Measurements from ENCODE around the gene KRT24. TPM values are rescaled to one million over a fixed set of nuclear protein-coding genes. Genes with fewer than 3 reads are reported as not detected.

Gene KRT24
- total RNA-seq, 1 donor from 2014 or later: 0.52 TPM

DNA sequence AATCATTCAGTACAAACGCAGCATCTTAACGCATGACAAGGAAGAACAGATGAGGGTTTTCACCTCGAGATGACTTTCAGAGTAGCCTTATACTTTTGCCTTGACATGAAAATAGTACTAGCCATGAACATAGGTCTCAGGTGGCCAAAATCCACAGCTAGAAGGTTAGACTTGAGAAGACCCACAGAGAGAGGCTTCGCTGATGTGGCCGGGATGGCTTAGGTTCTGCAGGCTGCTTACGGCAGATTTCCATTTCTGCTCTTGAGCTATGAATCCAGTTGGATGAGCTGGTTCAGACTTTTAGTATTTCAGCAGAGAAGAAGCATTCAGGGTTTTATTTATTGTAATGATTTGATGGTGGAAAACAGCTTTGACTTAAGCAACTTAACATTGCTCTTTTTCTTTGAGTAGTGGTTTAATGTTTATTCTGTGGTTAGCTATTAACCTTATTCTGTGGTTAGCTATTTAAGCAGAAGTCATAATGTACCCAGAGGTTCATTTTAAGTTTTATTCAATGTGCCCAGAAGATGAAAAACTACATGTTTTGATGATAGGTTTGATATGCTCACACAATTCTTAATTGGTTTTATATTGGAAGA lies 7.6 kb downstream of the KRT24 start:
- no peak for DNase-seq (ENCODE audit: low spot score)

DNA sequence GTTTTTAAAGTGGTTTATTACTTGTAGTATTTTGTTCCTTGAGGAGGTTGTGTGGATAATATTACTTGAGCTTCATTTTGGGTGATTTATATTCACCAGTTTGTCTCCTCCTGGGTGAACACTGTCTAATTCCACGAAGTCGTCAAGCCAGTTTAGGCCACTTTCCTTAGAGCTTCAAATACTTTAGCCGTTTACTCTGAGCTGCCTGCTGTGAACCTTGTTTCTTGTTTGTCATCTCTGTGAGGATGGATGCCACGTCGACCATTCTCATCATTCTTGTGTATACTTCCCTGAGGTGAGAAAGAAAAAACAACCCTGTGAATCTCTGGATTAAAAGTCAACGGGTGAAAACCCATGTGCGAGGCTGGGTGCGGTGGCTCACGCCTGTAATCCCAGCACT lies 9.0 kb downstream of the KRT24 start:
- DNase-seq (ENCODE audit: low spot score): no peak

DNA sequence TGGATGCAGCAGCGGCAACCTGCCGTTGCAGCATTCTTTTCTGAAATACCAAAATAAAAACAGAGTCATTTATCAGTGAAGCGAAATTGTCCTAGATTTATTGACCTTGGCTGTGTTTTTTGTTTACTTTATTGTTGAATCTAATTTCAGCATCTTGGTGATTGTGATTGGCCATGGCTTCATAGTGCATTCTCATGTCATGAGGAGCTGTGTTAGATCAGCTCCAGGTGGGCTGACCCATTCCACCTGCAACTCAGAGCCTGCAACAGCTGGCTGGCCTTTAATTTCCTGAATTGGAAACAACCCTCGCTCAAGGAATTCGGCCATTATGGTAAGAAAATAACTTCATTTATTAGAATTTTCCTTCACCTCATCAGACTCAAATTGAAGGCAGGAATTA lies 16.4 kb downstream of the KRT24 start:
- DNase-seq (ENCODE audit: low spot score): no peak

DNA sequence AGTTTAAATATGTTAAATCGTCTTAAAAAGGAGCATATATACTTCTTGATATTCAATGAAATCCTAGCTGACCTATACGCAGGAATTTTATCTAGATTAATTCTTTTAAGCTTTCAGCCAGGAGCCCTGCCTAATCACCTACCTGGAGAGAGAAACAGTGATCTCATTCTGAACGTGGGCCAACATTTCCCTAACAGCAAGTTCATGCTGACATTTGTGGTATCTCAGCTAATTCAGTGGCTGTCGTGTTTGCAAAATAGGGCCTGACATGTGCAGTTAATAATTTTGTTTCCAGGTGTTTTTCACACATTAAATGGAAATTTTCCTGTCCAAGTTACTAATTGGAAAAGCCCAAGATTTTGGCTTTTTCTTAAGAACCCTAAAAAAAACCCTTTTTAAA lies 17.4 kb downstream of the KRT24 start:
- no peak for DNase-seq (ENCODE audit: low spot score)

DNA sequence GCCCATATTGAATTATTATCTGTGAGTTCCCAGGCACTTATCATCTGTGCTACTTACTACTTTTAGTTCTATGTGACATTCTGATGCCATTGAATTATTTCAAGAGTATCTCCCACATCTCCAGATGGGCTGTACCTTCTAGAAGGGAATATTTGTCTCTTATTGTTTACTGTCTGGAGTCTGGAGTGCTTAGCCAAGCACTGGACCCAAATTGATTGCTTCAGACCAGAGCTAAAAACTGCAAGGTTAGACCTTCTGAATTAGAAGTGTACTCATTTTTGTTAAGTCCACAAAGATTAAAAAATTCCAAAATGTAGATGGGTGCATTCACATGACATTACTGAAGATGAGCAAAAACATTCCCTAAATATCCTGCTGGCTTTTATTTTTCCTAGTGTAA lies 22.6 kb downstream of the KRT24 start:
- DNase-seq (ENCODE audit: low spot score): no peak

DNA sequence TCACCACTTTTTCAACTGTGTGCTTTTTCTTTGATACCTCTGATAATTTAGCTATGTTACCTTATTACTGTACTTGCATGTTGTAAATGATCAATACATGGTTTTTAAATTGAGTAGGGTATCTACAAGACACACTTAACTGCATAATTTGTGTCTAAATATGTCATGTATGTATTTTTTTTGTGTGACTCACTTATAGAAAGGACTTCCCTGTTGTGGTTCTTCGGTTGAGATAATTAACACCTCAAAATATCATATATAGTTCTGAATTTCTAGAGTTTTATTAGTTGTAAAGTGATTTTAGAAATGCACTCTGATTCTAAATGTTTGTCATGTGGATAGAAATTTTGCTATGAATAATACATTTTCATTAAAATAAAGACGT lies 24.0 kb downstream of the KRT24 start:
- DNase-seq (ENCODE audit: low spot score): no peak

DNA sequence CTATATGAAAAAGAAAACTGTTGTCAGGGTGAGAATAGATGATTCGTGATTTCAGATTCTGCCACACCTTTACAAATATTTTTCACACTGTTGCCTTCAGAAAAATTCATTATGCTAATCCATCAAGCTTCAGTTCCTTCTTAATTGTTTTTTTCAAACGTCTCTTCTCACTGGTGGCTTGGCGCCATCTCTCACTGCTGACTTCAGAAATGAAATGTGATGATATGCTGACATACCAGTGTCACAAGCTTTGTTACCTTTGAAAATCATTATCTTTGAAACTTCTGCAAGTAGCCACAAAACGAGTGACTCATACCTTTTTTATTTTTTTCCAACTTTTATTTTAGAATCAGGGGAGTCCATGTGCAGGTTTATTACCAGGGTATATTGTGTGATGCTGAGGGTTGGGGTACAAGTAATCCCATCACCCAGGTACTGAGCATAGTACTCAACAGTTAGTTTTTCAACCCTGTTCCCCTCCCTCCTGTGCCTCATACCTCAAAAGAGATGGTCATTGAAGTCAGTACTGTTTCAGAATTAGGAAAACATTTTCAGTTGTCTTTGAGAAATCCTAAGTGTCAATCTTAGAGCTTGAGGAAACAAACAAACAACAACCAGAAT lies 24.5 kb downstream of the KRT24 start:
- no peak for DNase-seq (ENCODE audit: low spot score)

DNA sequence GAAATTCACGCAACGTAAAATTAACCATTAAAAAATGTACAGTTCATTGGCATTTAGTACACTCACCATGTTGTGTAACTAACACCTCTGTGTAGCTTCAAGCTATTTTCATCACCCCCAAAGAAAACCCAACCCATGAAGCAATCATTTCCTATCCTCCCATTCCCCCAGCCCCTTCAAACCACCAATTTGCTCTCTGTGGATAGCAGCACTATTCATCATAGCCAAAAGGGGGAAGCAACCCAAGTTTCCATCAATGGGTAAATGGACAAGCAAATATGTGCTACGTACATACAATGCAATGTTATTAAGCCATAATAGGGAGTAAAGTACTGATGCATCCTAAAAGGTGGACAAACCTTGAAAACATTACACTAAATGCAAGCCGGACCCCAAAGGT lies 27.6 kb downstream of the KRT24 start:
- DNase-seq (ENCODE audit: low spot score): no peak

DNA sequence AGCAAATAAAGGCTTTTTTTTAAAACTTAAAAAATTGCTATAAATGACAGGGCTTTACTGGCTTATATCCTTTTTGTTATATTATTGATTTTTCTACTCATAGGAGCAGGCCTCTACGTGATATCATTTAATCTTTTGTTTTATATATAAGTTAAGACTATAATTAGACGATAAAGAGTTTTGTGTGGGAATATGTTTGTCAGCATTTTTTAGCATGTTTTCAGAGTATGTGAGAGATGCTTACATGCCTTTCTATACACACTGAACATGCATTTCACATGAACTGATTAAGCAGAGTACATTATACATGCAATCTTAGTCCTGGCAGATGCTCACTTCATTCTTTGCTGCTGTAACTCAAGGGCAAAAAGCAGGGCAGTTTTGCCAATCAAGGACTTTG lies 30.9 kb downstream of the KRT24 start:
- DNase-seq (ENCODE audit: low spot score): no peak

DNA sequence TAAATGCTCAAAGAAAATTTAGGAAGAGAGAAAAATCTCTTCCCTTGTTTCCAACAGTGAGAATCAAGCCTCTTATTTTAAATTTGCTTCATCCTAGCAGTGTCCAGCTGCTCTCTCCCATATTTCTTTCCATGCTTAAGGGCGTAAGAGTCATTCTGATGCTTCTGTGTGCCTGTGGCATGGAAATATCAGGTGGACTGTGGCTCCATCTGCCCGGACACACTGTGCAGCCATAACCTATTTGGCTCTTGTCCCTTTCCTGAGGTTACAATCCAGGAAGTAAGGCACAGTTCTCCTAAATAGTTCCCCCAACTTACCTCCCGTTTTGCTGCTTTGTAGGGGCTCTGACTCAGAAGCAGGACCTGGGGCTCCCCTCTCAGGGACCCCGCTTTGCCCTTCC lies 32.3 kb downstream of the KRT24 start:
- no peak for DNase-seq (ENCODE audit: low spot score)

DNA sequence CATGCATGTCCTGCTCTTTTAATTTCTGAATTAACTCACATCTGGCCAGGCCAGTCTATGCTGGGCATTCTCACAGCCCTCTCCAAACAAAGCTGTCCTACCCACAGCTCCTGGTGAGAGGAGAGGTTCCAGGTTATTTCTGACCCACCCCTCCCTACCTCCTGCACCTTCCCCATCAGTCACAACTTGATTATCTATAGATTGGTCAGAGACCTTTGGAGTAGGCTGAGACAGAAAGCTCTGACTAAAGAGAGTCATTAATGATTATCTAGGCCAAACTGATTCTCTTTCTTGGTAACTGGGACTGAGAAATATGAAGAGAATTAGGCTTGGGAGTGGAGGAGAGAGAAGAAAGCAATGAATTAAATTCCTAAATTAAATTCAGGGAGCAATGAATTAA lies 37.2 kb downstream of the KRT24 start:
- no peak for DNase-seq (ENCODE audit: low spot score)

DNA sequence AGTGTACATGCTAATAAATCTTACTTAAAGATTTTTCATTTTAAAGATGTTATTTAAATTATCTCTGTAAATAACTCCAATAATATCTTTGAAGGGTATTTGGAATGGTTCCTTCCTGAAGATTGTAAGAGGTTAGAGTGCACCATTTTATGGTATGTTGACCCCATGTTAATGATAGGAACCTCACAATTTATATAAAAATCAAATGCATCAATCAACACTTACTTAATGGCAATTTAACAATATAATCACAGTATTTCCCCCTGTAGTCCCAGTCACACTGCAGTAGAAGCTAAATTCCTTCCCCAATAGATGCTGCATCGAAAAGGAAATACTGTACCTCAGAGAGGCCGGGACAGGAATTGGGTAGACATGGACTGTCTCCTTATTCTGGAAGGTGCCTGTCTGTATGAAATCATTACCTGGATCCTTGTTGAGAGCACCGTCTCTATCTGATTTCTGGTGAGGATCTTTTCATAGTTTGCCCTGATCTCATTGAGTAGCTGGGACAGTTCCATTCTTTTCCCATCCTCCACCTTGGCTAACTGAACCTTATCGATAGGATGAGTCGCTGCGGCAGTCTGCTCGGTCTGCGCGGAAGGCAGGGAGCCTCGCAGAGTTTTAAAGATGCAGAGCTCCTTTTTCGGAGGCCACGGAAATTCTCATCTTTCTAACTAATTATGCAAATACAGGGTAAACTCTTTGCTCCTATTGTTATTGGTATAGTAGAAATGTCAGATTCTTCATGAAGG lies 38.8 kb downstream of the KRT24 start, which contains the start of gene KRT222:
Gene KRT222 (minus strand): TSS at position 596 of the 752 bp plus-strand sequence. CDS start 78 bp downstream, at position 518.
- no peak for DNase-seq (ENCODE audit: low spot score)

DNA sequence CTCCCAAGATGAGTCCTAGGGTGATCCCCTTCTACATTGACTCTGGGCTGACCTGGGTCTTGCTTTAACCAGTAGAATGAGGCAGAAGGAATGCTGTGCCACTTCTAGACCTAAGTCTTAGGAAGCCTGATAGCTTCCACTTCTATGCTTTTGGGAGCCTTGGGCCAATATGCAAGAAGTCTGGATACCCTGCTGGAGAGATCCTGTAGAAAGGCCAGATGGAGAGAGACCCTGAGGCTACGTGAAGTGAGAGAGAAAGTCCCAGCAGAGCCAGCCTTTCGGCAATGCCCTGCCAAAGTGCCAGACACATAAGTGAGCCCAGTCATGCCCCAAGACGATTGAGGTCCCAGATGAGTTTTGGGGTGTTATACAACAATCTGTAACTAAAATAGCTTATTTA lies 40.3 kb downstream of the KRT24 start:
- DNase-seq (ENCODE audit: low spot score): no peak

DNA sequence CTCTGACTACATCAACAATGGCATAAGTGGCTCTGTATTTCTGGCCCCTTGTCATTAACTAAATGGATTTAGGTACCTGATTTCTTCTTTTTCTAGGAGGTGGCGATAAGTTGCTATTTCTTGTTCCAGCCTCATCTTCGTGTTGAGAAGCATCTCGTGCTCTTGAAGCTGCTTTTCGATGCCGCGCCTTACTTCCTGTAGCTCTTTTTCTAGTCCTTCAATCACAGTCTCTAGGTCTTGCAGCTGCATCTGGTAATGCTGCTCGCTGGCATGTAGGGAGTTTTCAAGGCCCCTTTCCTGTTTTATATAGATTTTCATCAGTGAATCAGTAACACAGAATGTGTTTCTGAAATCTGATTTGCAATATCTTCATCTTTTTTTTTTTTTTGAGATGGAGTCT lies 43.6 kb downstream of the KRT24 start:
- no peak for DNase-seq (ENCODE audit: low spot score)

DNA sequence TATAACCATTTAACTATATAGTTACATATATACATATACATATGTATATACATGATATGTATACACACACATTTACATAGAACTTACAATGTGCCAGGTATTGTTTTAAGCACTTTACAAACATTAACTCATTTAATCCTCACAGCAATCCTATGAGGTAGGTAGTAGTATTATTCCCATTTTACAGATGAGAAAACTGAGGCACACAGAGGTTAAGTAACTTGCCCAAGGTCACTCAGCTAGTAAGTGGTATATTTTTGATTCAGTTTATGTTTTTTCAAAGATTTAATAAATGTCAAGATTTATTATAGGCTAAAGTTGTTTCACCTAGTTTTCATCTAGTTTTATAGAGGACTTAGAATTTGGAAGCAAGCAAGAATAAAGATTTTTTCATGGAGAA lies 45.2 kb downstream of the KRT24 start:
- no peak for DNase-seq (ENCODE audit: low spot score)

DNA sequence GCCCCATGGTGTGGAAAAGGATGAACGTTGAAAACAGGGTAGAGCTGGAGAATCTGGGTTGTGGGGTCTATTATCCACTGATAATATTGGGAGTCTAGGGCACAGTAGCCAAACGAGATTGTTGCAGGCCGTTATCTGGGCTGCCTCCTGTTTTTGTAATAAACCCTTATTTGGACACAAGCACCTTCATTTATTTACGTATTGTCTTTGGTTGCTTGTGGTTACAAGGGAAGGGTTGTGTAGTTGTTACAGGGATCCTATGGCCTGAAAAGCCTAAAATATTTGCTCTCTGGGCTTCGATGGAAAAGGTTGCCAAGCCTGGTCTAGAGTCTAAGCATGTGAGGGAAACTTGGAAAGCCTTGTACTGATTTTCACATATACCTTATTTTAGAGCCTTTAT lies 51.6 kb downstream of the KRT24 start:
- DNase-seq (ENCODE audit: low spot score): no peak

DNA sequence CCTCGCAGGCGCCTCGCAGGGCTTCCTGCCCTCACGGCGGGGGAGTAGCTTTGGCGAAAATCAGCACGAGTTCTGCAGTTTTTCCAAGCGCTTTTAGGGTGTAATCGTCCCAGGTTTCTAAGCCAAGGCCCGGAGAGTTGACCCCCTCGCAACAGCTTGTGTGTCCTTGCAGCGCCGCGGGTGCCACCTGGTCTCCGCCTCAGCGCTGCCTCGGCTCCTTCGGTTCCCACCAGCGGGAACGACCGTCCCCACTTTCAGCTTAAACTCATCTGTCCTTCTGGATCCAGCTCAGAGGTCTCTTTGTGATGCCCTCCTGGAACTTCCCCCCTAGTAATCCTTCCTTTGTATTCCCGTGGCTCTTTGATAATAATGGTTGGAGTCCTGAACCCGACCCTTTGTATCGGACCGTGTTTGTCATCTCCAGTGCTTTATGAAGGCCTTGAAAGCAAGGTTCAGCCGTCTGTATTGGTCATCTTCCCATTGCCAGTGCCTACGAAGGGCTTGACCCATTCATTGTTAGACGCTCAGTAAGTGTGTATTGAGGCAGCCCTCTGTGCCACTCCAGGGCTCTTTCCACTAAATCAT lies 55.1 kb downstream of the KRT24 start:
- no peak for DNase-seq (ENCODE audit: low spot score)

Other genes with a start within 250 kb of the KRT24 start
- gene TNS4, start 202.1 kb downstream of the KRT24 start, total RNA-seq: 53.1 TPM
- gene CCR7, start 138.3 kb downstream of the KRT24 start, total RNA-seq: 0.57 TPM
- gene SMARCE1, start 55.9 kb downstream of the KRT24 start, total RNA-seq: 117 TPM
- gene KRT222, start 38.6 kb downstream of the KRT24 start, total RNA-seq: 3.6 TPM
- gene KRT25, start 51.6 kb upstream of the KRT24 start, total RNA-seq: not detected
- not detected for gene KRT26, start 68.4 kb upstream of the KRT24 start, total RNA-seq
- gene KRT27, start 78.8 kb upstream of the KRT24 start, total RNA-seq: 2.0 TPM
- gene KRT28, start 96.2 kb upstream of the KRT24 start, total RNA-seq: not detected
- gene KRT10, start 118.9 kb upstream of the KRT24 start, total RNA-seq: 70.1 TPM
- gene KRT12, start 163.5 kb upstream of the KRT24 start, total RNA-seq: not detected
- gene KRT20, start 181.5 kb upstream of the KRT24 start, total RNA-seq: 4.7 TPM
- gene KRT23, start 233.9 kb upstream of the KRT24 start, total RNA-seq: 3.9 TPM

Measured in ureter (tissue), 1 donor.